Gastroesophageal sphincter (tissue), 4 donors: ENCODE measurements around the gene BLTP3B. TPM values are rescaled to one million over a fixed set of nuclear protein-coding genes. Genes with fewer than 3 reads are reported as not detected.

Experiments
- ATAC-seq: fragments of 150-250 bp; one replicate; pipeline ENCODE4 v1.9.1; 2016; ENCODE audit warnings: mild to moderate bottlenecking, moderate library complexity
- H3K27ac ChIP-seq, 4 donors: fragments of 200-600 bp; sonication (generic) in 3 of 4; 1 replicate in 3 of 4; 2 replicates in 1 of 4; pipeline ENCODE4 v1.5.1; 2016 to 2019
- H3K27me3 ChIP-seq: fragments of 200-600 bp; sonication (generic); one replicate; pipeline ENCODE4 v1.5.1; 2019
- H3K36me3 ChIP-seq, 2 donors: fragments of 200-600 bp; sonication (generic); one replicate each; pipeline ENCODE4 v1.5.1; 2019; ENCODE audit warnings: control low read depth in 1 of 2
- H3K4me1 ChIP-seq, 3 donors: fragments of 200-600 bp; sonication (generic); 1 replicate in 2 of 3; 2 replicates in 1 of 3; pipeline ENCODE4 v1.5.1; 2016 to 2019; ENCODE audit warnings: control low read depth in 2 of 3
- H3K4me3 ChIP-seq, 2 donors: fragments of 200-600 bp; sonication (generic); one replicate each; pipeline ENCODE4 v1.5.1; 2019; ENCODE audit warnings: mild to moderate bottlenecking in 1 of 2, moderate library complexity in 1 of 2
- H3K9me3 ChIP-seq, 3 donors: fragments of 200-600 bp; sonication (generic); one replicate each; pipeline ENCODE4 v1.5.1; 2017 to 2019; ENCODE audit warnings: control low read depth in 2 of 3
- EP300 ChIP-seq: sonication (generic); formaldehyde crosslinking; IDR thresholded peaks from one replicate; pipeline ENCODE4 v1.6.1; 2017; ENCODE audit warnings: antibody characterized with exemption, mild to moderate bottlenecking
- POLR2A ChIP-seq, 2 donors: fragments of 450-650 bp; IDR thresholded peaks; one replicate each; pipeline ENCODE4 v1.6.1; 2017; ENCODE audit warnings: antibody characterized with exemption in 2 of 2, mild to moderate bottlenecking in 2 of 2, moderate library complexity in 1 of 2
- POLR2AphosphoS5 ChIP-seq: sonication (generic); formaldehyde crosslinking; IDR thresholded peaks from one replicate; pipeline ENCODE4 v1.6.1; 2017; ENCODE audit warnings: antibody characterized with exemption
- WGBS, 2 donors: methylation state at CpG; one replicate each; pipeline ENCODE4 v1.1.5; 2018; ENCODE audit warnings: low coverage in 1 of 2; 5-methylcytosine and 5-hydroxymethylcytosine counted together
- small RNA-seq, 4 donors: library from RNA; depleted of rRNA; stranded (forward); fragments of <200 nt; gene quantifications; one replicate each; pipeline ENCODE3, GENCODE V24; 2016
- total RNA-seq, 4 donors: library from RNA; depleted of rRNA; stranded (reverse); fragments of >200 nt; gene quantifications; one replicate each; pipeline ENCODE4 v1.1.0, GENCODE V29; 2016
- TF ChIP-seq, protein P1 (sequence below), 4 experiments: fragments of 200-600 bp in 2 of 4; fragments of 450-650 bp in 2 of 4; sonication (generic) in 1 of 4; IDR thresholded peaks; one replicate each; pipeline ENCODE4 v1.5.1; 2017 to 2019; ENCODE audit warnings: antibody characterized with exemption in 4 of 4, mild to moderate bottlenecking in 2 of 4, moderate library complexity in 2 of 4

BLTP3B gene
- total RNA-seq, 4 donors from 2014 or later: 41.4 to 59.0 (median 45.0) TPM

- WGBS, 2 donors: 84 to 91% methylated on average over 6 of the region's 6 CpGs
- Histone ChIP-seq H3K4me3 (no peak overlapping the region), H3K27me3 (no peaks in the 10 kb centered on the region), H3K36me3 (peaks cover 0 to 28% of the 10 kb centered on the region in 2 donors), H3K27ac (no peak overlapping the region), H3K9me3 (no peaks in the 10 kb centered on the region), H3K4me1 (peaks cover 0 to 5% (median 0%) of the 10 kb centered on the region in 3 donors)
- TF ChIP-seq EP300 (no peak), POLR2AphosphoS5 (no peak), POLR2A (IDR thresholded peaks at IDR 0.05) (no peak)
- TF ChIP-seq, protein P1, sequence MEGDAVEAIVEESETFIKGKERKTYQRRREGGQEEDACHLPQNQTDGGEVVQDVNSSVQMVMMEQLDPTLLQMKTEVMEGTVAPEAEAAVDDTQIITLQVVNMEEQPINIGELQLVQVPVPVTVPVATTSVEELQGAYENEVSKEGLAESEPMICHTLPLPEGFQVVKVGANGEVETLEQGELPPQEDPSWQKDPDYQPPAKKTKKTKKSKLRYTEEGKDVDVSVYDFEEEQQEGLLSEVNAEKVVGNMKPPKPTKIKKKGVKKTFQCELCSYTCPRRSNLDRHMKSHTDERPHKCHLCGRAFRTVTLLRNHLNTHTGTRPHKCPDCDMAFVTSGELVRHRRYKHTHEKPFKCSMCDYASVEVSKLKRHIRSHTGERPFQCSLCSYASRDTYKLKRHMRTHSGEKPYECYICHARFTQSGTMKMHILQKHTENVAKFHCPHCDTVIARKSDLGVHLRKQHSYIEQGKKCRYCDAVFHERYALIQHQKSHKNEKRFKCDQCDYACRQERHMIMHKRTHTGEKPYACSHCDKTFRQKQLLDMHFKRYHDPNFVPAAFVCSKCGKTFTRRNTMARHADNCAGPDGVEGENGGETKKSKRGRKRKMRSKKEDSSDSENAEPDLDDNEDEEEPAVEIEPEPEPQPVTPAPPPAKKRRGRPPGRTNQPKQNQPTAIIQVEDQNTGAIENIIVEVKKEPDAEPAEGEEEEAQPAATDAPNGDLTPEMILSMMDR (IDR thresholded peaks at IDR 0.05): no peak
- no peak for ATAC-seq
Observed at GRCh38 chr12:100106861-100107260, 35.8 kb downstream of the BLTP3B start.

DNA sequence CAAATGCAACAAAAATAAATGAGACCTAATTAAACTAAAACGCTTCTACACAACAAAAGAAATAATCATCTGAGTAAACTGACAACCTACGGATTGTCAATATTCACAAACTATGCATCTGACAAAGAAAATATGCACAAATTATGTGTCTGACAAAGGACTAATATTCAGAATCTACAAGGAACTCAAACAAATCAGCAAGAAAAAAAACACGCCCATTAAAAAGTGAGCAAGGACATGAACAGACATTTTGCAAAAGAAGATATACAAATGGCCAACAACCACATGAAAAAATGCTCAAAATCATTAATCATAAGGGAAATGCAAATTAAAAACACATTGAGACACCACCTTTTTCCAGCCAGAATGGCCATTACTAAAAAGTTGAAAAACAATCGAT is 37.0 kb downstream of the BLTP3B start:
- TF ChIP-seq POLR2A (IDR thresholded peaks at IDR 0.05): no peak
- TF ChIP-seq EP300: no peak
- TF ChIP-seq, protein P1 (IDR thresholded peaks at IDR 0.05): no peak
- no peak for TF ChIP-seq POLR2AphosphoS5
- peaks cover 0 to 38% of the 10 kb centered on the region in 2 donors for H3K36me3 ChIP-seq
- peaks cover 0 to 5% (median 0%) of the 10 kb centered on the region in 3 donors for H3K4me1 ChIP-seq
- no peak overlapping the region for H3K4me3 ChIP-seq
- no peaks in the 10 kb centered on the region for H3K27me3 ChIP-seq
- H3K27ac ChIP-seq: no peak overlapping the region
- no peaks in the 10 kb centered on the region for H3K9me3 ChIP-seq
- 93 to 100% methylated on average over 4 of the region's 4 CpGs for WGBS, 2 donors
- ATAC-seq: no peak

- Histone ChIP-seq H3K9me3 (no peaks in the 10 kb centered on the region), H3K4me1 (no peaks in the 10 kb centered on the region), H3K4me3 (no peak overlapping the region), H3K27ac (no peak overlapping the region), H3K27me3 (no peaks in the 10 kb centered on the region), H3K36me3 (peaks cover 0 to 62% of the 10 kb centered on the region in 2 donors)
- TF ChIP-seq POLR2AphosphoS5: no peak
- TF ChIP-seq POLR2A (IDR thresholded peaks at IDR 0.05): no peak
- TF ChIP-seq, protein P1 (IDR thresholded peaks at IDR 0.05): no peak
- no peak for TF ChIP-seq EP300
- no peak for ATAC-seq
- 68 to 77% methylated on average over 3 of the region's 3 CpGs for WGBS, 2 donors
Observed at GRCh38 chr12:100101000-100101399, 41.7 kb downstream of the BLTP3B start.

Small RNA genes lying within 50 kb of the gene (small RNA-seq; reads per million reads assigned to genes)
- gene MIR1827 (0 reads per million in 4 donors), gene RN7SL176P (0 reads per million in 4 donors)

Other genes starting within 250 kb of the BLTP3B start
- 10 to 100 TPM in 3 of 4 donors, 1 to 10 TPM in 1; 9.9 to 31.1 (median 21.4) TPM for gene ANKS1B, start 157.9 kb downstream of the BLTP3B start, total RNA-seq
- gene ACTR6, start 57.9 kb upstream of the BLTP3B start, total RNA-seq: 10 to 100 TPM; 11.6 to 30.8 (median 17.5) TPM
- 1 to 10 TPM in 1 of 4 donors, under 1 TPM in 1, not detected in 2; 0.89 to 2.0 TPM for gene DEPDC4, start 124.2 kb upstream of the BLTP3B start, total RNA-seq
- 10 to 100 TPM; 51.0 to 72.8 (median 61.4) TPM for gene SCYL2, start 124.3 kb upstream of the BLTP3B start, total RNA-seq
- not detected for gene SLC17A8, start 214.2 kb upstream of the BLTP3B start, total RNA-seq